CD14-positive monocyte (primary cell): Measurements from ENCODE around the gene ACTL8. TPM values are rescaled to one million over a fixed set of nuclear protein-coding genes. Genes with fewer than 3 reads are reported as not detected.

Experiments used
- DNase-seq, 3 donors: peaks; one replicate each; pipeline ENCODE4 v3.0.0-alpha.2; 2011 to 2022
- H2AFZ ChIP-seq: 2 replicates; pipeline ENCODE4 v1.6.0; 2012; ENCODE audit warnings: mild to moderate bottlenecking, low read depth, low read length, inconsistent platforms; ENCODE audit not compliant: insufficient read depth, poor library complexity, severe bottlenecking
- H3K27ac ChIP-seq, 2 donors: 1 replicate in 1 of 2; 2 replicates in 1 of 2; pipeline ENCODE4 v1.5.1; 2012 to 2013; ENCODE audit warnings: low read length in 2 of 2, control low read depth in 1 of 2, inconsistent platforms in 1 of 2, low read depth in 1 of 2, mild to moderate bottlenecking in 1 of 2
- H3K27me3 ChIP-seq, 2 donors: one replicate each; pipeline versions ENCODE4 v1.6.0 to v1.6.1; 2011 to 2013; ENCODE audit warnings: low read length in 2 of 2; ENCODE audit not compliant: control insufficient read depth in 2 of 2, insufficient read depth in 2 of 2
- H3K36me3 ChIP-seq, 2 donors: replicated peaks in 1 of 2; 1 replicate in 1 of 2; 2 replicates in 1 of 2; pipeline versions ENCODE4 v1.5.1 to v1.6.1; 2012 to 2013; ENCODE audit warnings: low read length in 2 of 2, control low read depth in 1 of 2, inconsistent platforms in 1 of 2, mild to moderate bottlenecking in 1 of 2; ENCODE audit not compliant: insufficient read depth in 2 of 2, control insufficient read depth in 1 of 2
- H3K4me1 ChIP-seq, 2 donors: 1 replicate in 1 of 2; 2 replicates in 1 of 2; pipeline versions ENCODE4 v1.5.1 to v1.6.1; 2012 to 2013; ENCODE audit warnings: low read length in 2 of 2, control low read depth in 1 of 2, inconsistent platforms in 1 of 2, mild to moderate bottlenecking in 1 of 2, moderate library complexity in 1 of 2; ENCODE audit not compliant: insufficient read depth in 2 of 2, control insufficient read depth in 1 of 2
- H3K4me2 ChIP-seq: replicated peaks from 2 replicates; pipeline ENCODE3; 2012; ENCODE audit warnings: low read length, moderate library complexity, mild to moderate bottlenecking; ENCODE audit not compliant: poor library complexity, severe bottlenecking; ENCODE audit errors: extremely low read depth
- H3K4me3 ChIP-seq, 3 experiments: fragments of 200-600 bp in 1 of 3; sonication (generic) in 1 of 3; replicated peaks in 1 of 3; 1 replicate in 2 of 3; 2 replicates in 1 of 3; pipeline ENCODE4 v1.5.1; 2011 to 2013; ENCODE audit warnings: low read length in 3 of 3, mild to moderate bottlenecking in 3 of 3, control low read depth in 2 of 3, low read depth in 2 of 3, inconsistent platforms in 1 of 3, moderate library complexity in 1 of 3
- H3K79me2 ChIP-seq: 2 replicates; pipeline ENCODE4 v1.6.0; 2012; ENCODE audit warnings: mild to moderate bottlenecking, control low read depth, inconsistent platforms, low read length, moderate library complexity; ENCODE audit not compliant: insufficient read depth
- H3K9ac ChIP-seq: 2 replicates; pipeline ENCODE4 v1.6.0; 2017; ENCODE audit warnings: low read length, mild to moderate bottlenecking; ENCODE audit not compliant: insufficient read depth, poor library complexity, severe bottlenecking
- H3K9me3 ChIP-seq, 2 donors: replicated peaks in 1 of 2; 1 replicate in 1 of 2; 2 replicates in 1 of 2; pipeline versions ENCODE4 v1.5.1 to v1.6.1; 2012 to 2013; ENCODE audit warnings: low read length in 2 of 2, control low read depth in 1 of 2; ENCODE audit not compliant: control insufficient read depth in 1 of 2, insufficient read depth in 1 of 2
- H4K20me1 ChIP-seq: 2 replicates; pipeline ENCODE4 v1.6.0; 2012; ENCODE audit warnings: mild to moderate bottlenecking, low read length, control low read depth, moderate library complexity; ENCODE audit not compliant: insufficient read depth
- H3K27ac Mint-ChIP-seq, 7 donors: one replicate each; pipeline ENCODE4 v1.8.0; 2020; ENCODE audit warnings: mild to moderate bottlenecking in 7 of 7, mixed read lengths in 7 of 7, moderate library complexity in 6 of 7, inconsistent platforms in 2 of 7
- H3K27me3 Mint-ChIP-seq, 3 donors: one replicate each; pipeline ENCODE4 v1.8.0; 2021 to 2022; ENCODE audit warnings: low read depth in 3 of 3, mild to moderate bottlenecking in 3 of 3, mixed read lengths in 3 of 3, moderate library complexity in 3 of 3, inconsistent platforms in 1 of 3
- H3K36me3 Mint-ChIP-seq, 2 donors: one replicate each; pipeline ENCODE4 v1.8.0; 2020; ENCODE audit warnings: mixed read lengths in 2 of 2, inconsistent platforms in 1 of 2, mild to moderate bottlenecking in 1 of 2
- H3K4me1 Mint-ChIP-seq: one replicate; pipeline ENCODE4 v1.8.0; 2020; ENCODE audit warnings: mild to moderate bottlenecking, mixed read lengths
- H3K4me3 Mint-ChIP-seq, 2 donors: one replicate each; pipeline ENCODE4 v1.8.0; 2020; ENCODE audit warnings: mild to moderate bottlenecking in 2 of 2, mixed read lengths in 2 of 2, moderate library complexity in 1 of 2
- H3K9me3 Mint-ChIP-seq, 7 donors: one replicate each; pipeline ENCODE4 v1.8.0; 2020 to 2022; ENCODE audit warnings: mixed read lengths in 7 of 7, mild to moderate bottlenecking in 6 of 7, moderate library complexity in 6 of 7, inconsistent platforms in 2 of 7
- CTCF ChIP-seq: fragments of 200-600 bp; IDR thresholded peaks from one replicate; pipeline ENCODE4 v1.8.0; 2022; ENCODE audit warnings: antibody characterized with exemption, mild to moderate bottlenecking
- WGBS: methylation state at CpG from one replicate; pipeline ENCODE4 v1.1.5; 2013; ENCODE audit warnings: missing lambda C conversion rate; ENCODE audit not compliant: insufficient coverage; 5-methylcytosine and 5-hydroxymethylcytosine counted together
- intact Hi-C, 2 donors: fragments of 100-400 bp; cut with micrococcal nuclease; formaldehyde crosslinking; loops; one replicate each; pipeline versions ENCODE4 v1.15.0 to v1.15.1; 2023
- polyA plus RNA-seq, 3 donors: library from polyadenylated mRNA; depleted of rRNA in 1 of 3; unstranded in 2 of 3; stranded (reverse) in 1 of 3; fragments of 300-500 nt in 2 of 3; fragments of >200 nt in 1 of 3; fragmentation: Illumina TruSeq in 2 of 3; gene quantifications; 1 replicate in 2 of 3; 2 replicates in 1 of 3; pipeline ENCODE4 v1.2.3, GENCODE V29; 2012 to 2021

Gene ACTL8
- polyA plus RNA-seq, 3 donors, result not detected

DNA sequence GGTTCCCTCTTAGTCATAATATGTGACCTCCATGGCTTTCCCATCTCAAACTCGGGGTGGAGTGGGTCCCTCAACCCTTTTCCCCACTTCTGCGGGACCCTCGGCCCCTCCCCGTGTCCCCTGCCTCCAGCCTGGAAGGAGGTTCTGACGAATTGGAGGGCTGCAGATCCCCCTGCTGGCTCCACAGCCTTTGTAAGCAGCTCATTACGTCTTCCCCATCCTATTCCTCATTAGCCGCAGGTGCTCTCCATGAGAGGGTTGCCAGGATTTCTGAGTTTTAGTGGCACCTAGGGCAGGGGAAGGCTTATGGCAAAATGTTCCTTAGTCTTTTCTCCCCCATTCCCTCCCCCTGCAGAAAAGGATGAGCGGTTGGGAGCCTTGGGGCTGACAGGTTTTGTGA, 8.3 kb downstream of the ACTL8 start:
- Histone ChIP-seq H2AFZ (no peak overlapping the region), H3K4me1 (no peaks in the 10 kb centered on the region), H4K20me1 (no peaks in the 10 kb centered on the region), H3K9ac (no peak overlapping the region), H3K36me3 (no peaks in the 10 kb centered on the region), H3K27ac (no peak overlapping the region), H3K4me3 (no peak overlapping the region), H3K9me3 (peaks cover 14% of the 10 kb centered on the region in 2 donors), H3K79me2 (no peaks in the 10 kb centered on the region), H3K4me2 (no peak overlapping the region), H3K27me3 (no peaks in the 10 kb centered on the region)
- H3K27me3 Mint-ChIP-seq, result peaks cover 5 to 7% (median 6%) of the 10 kb centered on the region in 3 donors
- no peak overlapping the region for H3K27ac Mint-ChIP-seq
- no peak overlapping the region for H3K4me3 Mint-ChIP-seq
- peaks cover 0 to 3% of the 10 kb centered on the region in 2 donors for H3K36me3 Mint-ChIP-seq
- no peaks in the 10 kb centered on the region for H3K4me1 Mint-ChIP-seq
- intact Hi-C loops, result no loop called here
- H3K9me3 Mint-ChIP-seq, result peaks cover 13 to 24% (median 17%) of the 10 kb centered on the region in 7 donors
- no peak for TF ChIP-seq CTCF
- 80% methylated on average over 4 of the region's 8 CpGs for WGBS
- no peak for DNase-seq

DNA sequence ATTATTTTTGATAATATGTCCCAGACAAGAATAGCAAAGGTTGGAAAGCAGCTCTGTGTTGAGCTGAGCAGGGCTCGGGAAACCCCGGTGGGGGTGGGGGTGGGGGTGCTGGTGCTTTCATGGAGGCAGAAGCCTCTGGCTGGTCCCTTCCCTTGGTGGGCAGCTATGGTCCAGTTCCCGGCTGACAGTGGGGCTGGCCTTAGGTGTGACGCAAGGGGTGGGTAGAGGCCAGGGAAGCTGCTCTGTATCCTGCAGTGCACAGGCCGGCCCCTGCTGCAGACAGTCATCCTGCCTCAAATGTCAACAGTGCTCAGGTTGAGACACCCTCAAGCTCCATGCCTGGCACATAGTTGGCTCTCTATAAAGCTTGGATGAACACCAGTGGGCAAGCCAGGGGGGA, 8.9 kb downstream of the ACTL8 start:
- Histone ChIP-seq H3K4me1 (no peaks in the 10 kb centered on the region), H3K36me3 (no peaks in the 10 kb centered on the region), H2AFZ (no peak overlapping the region), H3K9me3 (peaks cover 8 to 10% of the 10 kb centered on the region in 2 donors), H3K27ac (no peak overlapping the region), H3K79me2 (no peaks in the 10 kb centered on the region), H3K4me2 (no peak overlapping the region), H3K4me3 (no peak overlapping the region), H4K20me1 (no peaks in the 10 kb centered on the region), H3K9ac (no peak overlapping the region), H3K27me3 (no peaks in the 10 kb centered on the region)
- WGBS, result 89% methylated on average over 4 of the region's 5 CpGs
- intact Hi-C loops, result no loop called here
- Mint-ChIP-seq H3K4me1 (no peaks in the 10 kb centered on the region), H3K27me3 (peaks cover 6 to 10% (median 6%) of the 10 kb centered on the region in 3 donors), H3K36me3 (peaks cover 0 to 2% of the 10 kb centered on the region in 2 donors), H3K27ac (no peak overlapping the region), H3K4me3 (no peak overlapping the region), H3K9me3 (peaks cover 9 to 18% (median 12%) of the 10 kb centered on the region in 7 donors)
- DNase-seq, result no peak
- no peak for TF ChIP-seq CTCF
